Heart right ventricle (tissue), 16 donors: ENCODE measurements around the gene C12orf42. TPM values are rescaled to one million over a fixed set of nuclear protein-coding genes. Genes with fewer than 3 reads are reported as not detected.

ENCODE experiments used
- ATAC-seq, 8 donors: fragments of 200-7000 bp; cut with Tn5 transposase; one replicate each; pipeline ENCODE4 v1.9.1; 2020; ENCODE audit warnings: mild to moderate bottlenecking in 8 of 8, moderate library complexity in 8 of 8, moderate number of reproducible peaks in 1 of 8
- DNase-seq, 2 donors: peaks; one replicate each; pipeline ENCODE4 v3.0.0-alpha.2; 2020
- H3K27ac ChIP-seq, 10 donors: fragments of 200-600 bp; sonication (generic) in 2 of 10; one replicate each; pipeline versions ENCODE4 v1.5.0 to v1.8.0; 2020 to 2022; ENCODE audit warnings: mild to moderate bottlenecking in 3 of 10
- H3K27me3 ChIP-seq, 7 donors: fragments of 200-600 bp; one replicate each; pipeline ENCODE4 v1.8.0; 2021 to 2022; ENCODE audit warnings: mild to moderate bottlenecking in 2 of 7
- H3K36me3 ChIP-seq, 9 donors: fragments of 200-600 bp; sonication (generic) in 1 of 9; one replicate each; pipeline versions ENCODE4 v1.5.0 to v1.8.0; 2020 to 2022; ENCODE audit warnings: mild to moderate bottlenecking in 2 of 9
- H3K4me1 ChIP-seq, 9 donors: fragments of 200-600 bp; sonication (generic) in 1 of 9; one replicate each; pipeline versions ENCODE4 v1.5.0 to v1.8.0; 2020 to 2022; ENCODE audit warnings: mild to moderate bottlenecking in 4 of 9
- H3K4me3 ChIP-seq, 10 donors: fragments of 200-600 bp; sonication (generic) in 2 of 10; one replicate each; pipeline versions ENCODE4 v1.5.0 to v1.8.0; 2020 to 2022; ENCODE audit warnings: mild to moderate bottlenecking in 7 of 10, moderate library complexity in 2 of 10
- H3K9me3 ChIP-seq, 11 donors: fragments of 200-600 bp in 10 of 11; sonication (generic) in 2 of 11; one replicate each; pipeline versions ENCODE4 v1.5.0 to v1.8.0; 2013 to 2022; ENCODE audit warnings: mild to moderate bottlenecking in 2 of 11, control low read depth in 1 of 11, moderate library complexity in 1 of 11
- WGBS, 2 donors: extraction: QIAGEN DNeasy Blood & Tissue Kit; methylation state at CpG; one replicate each; pipeline ENCODE4 v1.1.7; 2013; ENCODE audit warnings: inconsistent platforms in 1 of 2; 5-methylcytosine and 5-hydroxymethylcytosine counted together
- intact Hi-C, 10 donors: fragments of 100-400 bp; cut with DNase I; formaldehyde crosslinking; loops; one replicate each; pipeline versions ENCODE4 v1.11.1 to v1.14.2; 2022
- polyA plus RNA-seq, 2 donors: library from polyadenylated mRNA; stranded (reverse); fragments of 200-250 nt; gene quantifications; one replicate each; pipeline ENCODE4 v1.2.3, GENCODE V29; 2013
- total RNA-seq, 10 donors: library from RNA; stranded (reverse); fragmentation: NEBNext Ultra II Directional in 3 of 10; extraction: Animal tissue kit (Norgen Biotek cat#: 25700) in 3 of 10; gene quantifications; one replicate each; pipeline versions ENCODE4 v1.2.1 to v1.2.4, GENCODE V29; 2021 to 2023
- TF ChIP-seq, protein P1 (sequence below), 9 donors: fragments of 200-600 bp; sonication (generic) in 2 of 9; IDR thresholded peaks; one replicate each; pipeline versions ENCODE4 v1.5.0 to v1.8.0; 2021 to 2022; ENCODE audit warnings: antibody characterized with exemption in 9 of 9, mild to moderate bottlenecking in 5 of 9, moderate library complexity in 1 of 9
- donor health status: Arrhythmogenic right ventricular cardiomyopathy.
- donor health status: ischemic (EF 13 %, LVEDD 7.1; RV severe dilation, severe dysfunction).
- donor health status: healthy with polysubstance abuse.
- donor health status: DM: no; HTN: yes; CAD: no.
- donor health status: DM: no; HTN: no; CAD: no.
- donor health status: ischemic (EF 25% LVEDD 6.9; RV normal size, moderate dysfunction).
- donor health status: ischemic (EF 25% LVEDD 5.7; RV mildly dilated, moderate dysfunction).
- donor health status: healthy.
- donor health status: DM: yes; HTN: yes; CAD: no.
- donor health status: Ischemic cardiomyopathy.
- donor health status: ischemic (EF 35%, LVEDD 5.7; RV mildly dilated, moderate dysfunction).
- donor health status: nonischemic (EF 11% LVEDD 7.7; RV severe dilation, severe dysfunction).
- donor health status: DM: yes; HTN: yes; CAD: no.
- donor health status: PGD.
- donor health status: ischemic (EF 29% LVEDD 5.4; RV normal size, mild dysfunction).
- donor health status: nonischemic (EF 23%, LVEDD 6.1; RV moderate dilation, normal function).

The C12orf42 gene
- total and polyA plus RNA-seq, 12 donors: 0.21 TPM; not detected in 11

DNA sequence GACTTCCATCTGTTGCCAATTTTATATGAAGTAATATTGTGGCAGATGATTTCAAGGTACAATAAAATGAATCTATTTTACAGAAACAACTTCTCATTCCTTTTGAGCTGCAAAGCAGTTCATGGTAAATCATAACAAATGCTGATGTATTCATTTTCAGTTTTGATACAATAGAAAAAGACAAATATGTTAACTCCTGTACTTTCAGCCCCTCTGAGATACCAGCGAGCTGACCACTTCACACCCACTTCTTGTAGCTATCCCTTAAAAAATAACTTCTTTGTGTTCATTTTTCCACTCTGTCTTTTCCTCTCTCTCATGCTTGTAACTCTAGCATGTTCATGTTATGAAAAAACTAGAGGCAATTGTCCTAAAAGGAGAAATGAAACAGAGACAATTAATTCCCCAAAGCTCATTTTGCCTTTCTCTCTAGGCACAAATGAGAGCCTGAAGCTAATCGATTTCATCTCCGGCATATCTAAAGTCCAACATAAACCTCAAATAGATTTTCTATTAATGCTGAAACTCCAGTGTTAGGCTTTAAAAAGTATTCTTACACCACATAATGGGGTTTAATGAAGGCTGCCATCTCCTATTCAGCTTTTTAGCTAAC lies 182.9 kb downstream of the C12orf42 start:
- DNase-seq (no peak), ATAC-seq (no peak)
- H3K4me3 ChIP-seq: no peak overlapping the region
- H3K27me3 ChIP-seq: no peaks in the 10 kb centered on the region
- 84 to 93% methylated on average over 3 of the region's 3 CpGs for WGBS, 2 donors
- no peak overlapping the region for H3K27ac ChIP-seq
- intact Hi-C loops: no loop called here
- H3K36me3 ChIP-seq: no peaks in the 10 kb centered on the region
- no peaks in the 10 kb centered on the region for H3K4me1 ChIP-seq
- peaks cover 0 to 17% (median 0%) of the 10 kb centered on the region in 11 donors for H3K9me3 ChIP-seq
- TF ChIP-seq, protein P1, sequence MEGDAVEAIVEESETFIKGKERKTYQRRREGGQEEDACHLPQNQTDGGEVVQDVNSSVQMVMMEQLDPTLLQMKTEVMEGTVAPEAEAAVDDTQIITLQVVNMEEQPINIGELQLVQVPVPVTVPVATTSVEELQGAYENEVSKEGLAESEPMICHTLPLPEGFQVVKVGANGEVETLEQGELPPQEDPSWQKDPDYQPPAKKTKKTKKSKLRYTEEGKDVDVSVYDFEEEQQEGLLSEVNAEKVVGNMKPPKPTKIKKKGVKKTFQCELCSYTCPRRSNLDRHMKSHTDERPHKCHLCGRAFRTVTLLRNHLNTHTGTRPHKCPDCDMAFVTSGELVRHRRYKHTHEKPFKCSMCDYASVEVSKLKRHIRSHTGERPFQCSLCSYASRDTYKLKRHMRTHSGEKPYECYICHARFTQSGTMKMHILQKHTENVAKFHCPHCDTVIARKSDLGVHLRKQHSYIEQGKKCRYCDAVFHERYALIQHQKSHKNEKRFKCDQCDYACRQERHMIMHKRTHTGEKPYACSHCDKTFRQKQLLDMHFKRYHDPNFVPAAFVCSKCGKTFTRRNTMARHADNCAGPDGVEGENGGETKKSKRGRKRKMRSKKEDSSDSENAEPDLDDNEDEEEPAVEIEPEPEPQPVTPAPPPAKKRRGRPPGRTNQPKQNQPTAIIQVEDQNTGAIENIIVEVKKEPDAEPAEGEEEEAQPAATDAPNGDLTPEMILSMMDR (IDR thresholded peaks at IDR 0.05): no peak

DNA sequence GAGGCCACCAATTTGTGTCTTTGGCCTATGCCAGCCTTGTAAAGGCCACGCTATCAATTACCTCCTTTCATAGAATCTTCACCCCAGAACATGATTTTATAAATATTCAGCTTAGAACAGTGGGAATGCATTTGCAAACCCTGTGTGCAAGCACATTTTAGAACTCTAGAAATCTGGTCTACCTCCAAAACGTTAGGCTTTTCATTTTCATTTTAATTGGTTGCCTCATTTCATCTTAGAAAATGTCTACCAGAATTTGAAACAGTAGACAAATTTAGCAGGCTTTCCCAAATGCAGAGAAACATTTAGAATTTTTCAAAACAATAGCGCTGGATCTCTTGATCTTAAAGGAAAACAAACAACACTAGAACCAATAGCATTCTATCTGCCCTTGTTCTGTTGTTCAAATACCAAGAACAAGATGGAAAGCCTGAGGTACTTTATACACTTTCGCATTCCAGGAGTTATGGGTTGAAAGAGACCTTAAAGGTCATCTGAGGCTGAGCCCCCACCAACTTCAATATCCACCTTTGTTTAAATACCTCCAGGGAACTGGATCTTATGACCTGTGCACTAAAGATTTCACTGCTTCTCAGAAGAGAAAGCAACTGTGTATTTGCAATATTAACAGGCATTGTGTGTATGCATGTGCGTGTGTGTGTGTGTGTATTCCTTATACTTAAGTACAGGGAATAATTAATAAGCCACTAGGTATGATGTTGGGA lies 185.1 kb downstream of the C12orf42 start:
- DNase-seq (no peak), ATAC-seq (no peak)
- H3K4me1 ChIP-seq: no peaks in the 10 kb centered on the region
- TF ChIP-seq, protein P1 (IDR thresholded peaks at IDR 0.05): no peak
- H3K27ac ChIP-seq: no peak overlapping the region
- H3K4me3 ChIP-seq: no peak overlapping the region
- intact Hi-C loops: no loop called here
- no peaks in the 10 kb centered on the region for H3K27me3 ChIP-seq
- no peaks in the 10 kb centered on the region for H3K36me3 ChIP-seq
- 73 to 79% methylated on average over 5 of the region's 5 CpGs for WGBS, 2 donors
- H3K9me3 ChIP-seq: peaks cover 0 to 4% (median 0%) of the 10 kb centered on the region in 11 donors

DNA sequence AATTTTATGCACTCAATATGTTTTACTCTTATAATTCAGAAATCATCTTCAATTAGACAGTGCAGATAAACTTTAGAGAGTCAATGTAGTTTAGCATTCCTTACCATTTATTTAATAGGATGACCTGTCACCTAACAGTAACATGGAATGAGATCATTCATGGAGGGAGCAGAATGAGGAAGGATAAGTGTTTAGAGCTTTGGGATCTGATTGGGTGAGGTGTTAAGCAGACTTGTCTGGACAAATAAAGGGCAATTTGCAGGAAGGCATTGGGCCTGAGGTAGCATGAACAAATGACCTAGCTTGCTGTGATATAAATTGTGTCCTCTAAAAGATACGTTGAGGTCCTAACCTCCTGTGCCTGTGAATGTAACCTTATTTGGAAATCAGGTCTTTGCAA lies 187.4 kb downstream of the C12orf42 start:
- H3K27ac ChIP-seq: no peak overlapping the region
- WGBS, 2 donors: 70 to 77% methylated on average over 1 of the region's 1 CpG
- TF ChIP-seq, protein P1 (IDR thresholded peaks at IDR 0.05): no peak
- ATAC-seq (no peak), DNase-seq (no peak)
- peaks cover 0 to 4% (median 0%) of the 10 kb centered on the region in 7 donors for H3K27me3 ChIP-seq
- intact Hi-C loops: no loop called here
- H3K4me3 ChIP-seq: no peak overlapping the region
- no peaks in the 10 kb centered on the region for H3K36me3 ChIP-seq
- no peaks in the 10 kb centered on the region for H3K4me1 ChIP-seq
- no peaks in the 10 kb centered on the region for H3K9me3 ChIP-seq

DNA sequence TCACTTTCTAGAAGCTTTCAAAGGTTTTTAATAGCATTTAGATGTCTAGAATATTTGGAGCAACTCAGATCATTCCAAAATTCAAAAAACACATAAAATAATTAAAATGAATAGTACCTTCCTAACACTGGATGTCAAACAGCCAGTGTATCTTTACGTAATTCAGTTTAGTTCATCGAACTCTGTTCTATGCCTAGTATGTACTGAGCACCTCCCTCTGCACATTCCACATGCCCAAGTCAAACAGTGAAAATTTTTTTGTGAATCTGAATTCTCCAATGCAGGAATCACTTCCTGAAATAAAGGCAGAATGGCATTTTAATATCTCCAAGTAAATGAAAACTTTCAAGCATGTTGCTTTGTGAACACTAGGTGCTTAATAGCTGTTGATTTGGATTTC lies 192.3 kb downstream of the C12orf42 start:
- TF ChIP-seq, protein P1 (IDR thresholded peaks at IDR 0.05): no peak
- ATAC-seq (no peak), DNase-seq (no peak)
- Histone ChIP-seq H3K36me3 (no peaks in the 10 kb centered on the region), H3K4me3 (no peak overlapping the region), H3K27me3 (peaks cover 0 to 47% (median 15%) of the 10 kb centered on the region in 7 donors), H3K9me3 (no peaks in the 10 kb centered on the region), H3K27ac (no peak overlapping the region), H3K4me1 (no peaks in the 10 kb centered on the region)
- intact Hi-C loops: no loop called here
- WGBS, 2 donors: 84 to 90% methylated on average over 2 of the region's 2 CpGs
